Subcutaneous abdominal adipose tissue (tissue), 5 donors: ENCODE data around the gene MUC12.
"Not testable (repeated sequence)": the region's sequence is repeated elsewhere in the genome, so short reads cannot be mapped to it uniquely, and the experiment has no call there.

Experiments
- H3K27ac ChIP-seq: one replicate; pipeline ENCODE4 v1.7.0; 2013; ENCODE audit warnings: low read depth, mild to moderate bottlenecking, inconsistent platforms, low read length, moderate library complexity
- H3K27me3 ChIP-seq, 5 donors: one replicate each; pipeline ENCODE4 v1.7.0; 2013; ENCODE audit warnings: low read length in 5 of 5, inconsistent platforms in 1 of 5; ENCODE audit not compliant: control insufficient read depth in 5 of 5, insufficient read depth in 4 of 5
- H3K36me3 ChIP-seq, 5 donors: one replicate each; pipeline ENCODE4 v1.7.0; 2013; ENCODE audit warnings: low read length in 5 of 5; ENCODE audit not compliant: control insufficient read depth in 5 of 5, insufficient read depth in 5 of 5
- H3K4me1 ChIP-seq, 5 donors: one replicate each; pipeline ENCODE4 v1.7.0; 2013; ENCODE audit warnings: low read length in 5 of 5, mild to moderate bottlenecking in 3 of 5, moderate library complexity in 1 of 5; ENCODE audit not compliant: control insufficient read depth in 5 of 5, insufficient read depth in 5 of 5
- H3K4me3 ChIP-seq, 5 donors: one replicate each; pipeline ENCODE4 v1.7.0; 2013; ENCODE audit warnings: low read length in 5 of 5, low read depth in 1 of 5
- H3K9ac ChIP-seq, 5 donors: one replicate each; pipeline ENCODE4 v1.7.0; 2013; ENCODE audit warnings: low read length in 5 of 5, mild to moderate bottlenecking in 4 of 5, moderate library complexity in 3 of 5
- H3K9me3 ChIP-seq, 5 donors: one replicate each; pipeline ENCODE4 v1.7.0; 2013; ENCODE audit warnings: low read length in 5 of 5; ENCODE audit not compliant: control insufficient read depth in 5 of 5
- donor health status: healthy.
- donor health status: healthy.
- donor health status: healthy.
- donor health status: healthy.
- donor health status: healthy.

Gene MUC12

GRCh38 chr7:100969066-100969615 lies at the start of gene MUC12:
TSS of gene MUC12 (plus strand) at chr7:100969565. CDS start at chr7:100969623, 58 bp downstream.
- H3K27me3 ChIP-seq, result peaks cover 41 to 64% (median 56%) of the 10 kb centered on the region in 5 donors
- H3K27ac ChIP-seq, result no peak within 1 kb of the TSS
- no peak within 1 kb of the TSS for H3K4me3 ChIP-seq
- H3K36me3 ChIP-seq, result no peaks in the 10 kb centered on the region
- H3K9ac ChIP-seq, result no peak within 1 kb of the TSS
- H3K4me1 ChIP-seq, result peaks cover 0 to 16% (median 13%) of the 10 kb centered on the region in 5 donors
- H3K9me3 ChIP-seq, result peaks cover 0 to 2% (median 0%) of the 10 kb centered on the region in 5 donors

GRCh38 chr7:100919779-100920437 lies 49.5 kb upstream of the MUC12 start:
- H3K9ac ChIP-seq, H3K4me3 ChIP-seq, H3K27me3 ChIP-seq, H3K27ac ChIP-seq, H3K4me1 ChIP-seq, H3K36me3 ChIP-seq, H3K9me3 ChIP-seq: not testable (repeated sequence)

GRCh38 chr7:100921039-100921438 lies 48.3 kb upstream of the MUC12 start:
- no peak overlapping the region for H3K4me3 ChIP-seq
- no peak overlapping the region for H3K9ac ChIP-seq
- no peak overlapping the region for H3K27ac ChIP-seq
- H3K36me3 ChIP-seq, result no peaks in the 10 kb centered on the region
- H3K27me3 ChIP-seq, result no peaks in the 10 kb centered on the region
- peaks cover 0 to 2% (median 0%) of the 10 kb centered on the region in 5 donors for H3K9me3 ChIP-seq
- H3K4me1 ChIP-seq, result peaks cover 0 to 4% (median 0%) of the 10 kb centered on the region in 5 donors

- H3K4me1 ChIP-seq, H3K27ac ChIP-seq, H3K36me3 ChIP-seq, H3K27me3 ChIP-seq, H3K9me3 ChIP-seq, H3K9ac ChIP-seq, H3K4me3 ChIP-seq: not testable (repeated sequence)
These were observed 45.7 kb upstream of the MUC12 start for GRCh38 chr7:100923616-100924015.

- no peak overlapping the region for H3K9ac ChIP-seq
- H3K4me1 ChIP-seq, result no peaks in the 10 kb centered on the region
- H3K27ac ChIP-seq, result no peak overlapping the region
- H3K36me3 ChIP-seq, result no peaks in the 10 kb centered on the region
- no peak overlapping the region for H3K4me3 ChIP-seq
- H3K27me3 ChIP-seq, result peaks cover 0 to 2% (median 0%) of the 10 kb centered on the region in 5 donors
- peaks cover 0 to 5% (median 0%) of the 10 kb centered on the region in 5 donors for H3K9me3 ChIP-seq
These were observed 39.6 kb upstream of the MUC12 start for GRCh38 chr7:100929808-100930174.

- Histone ChIP-seq H3K36me3 (no peaks in the 10 kb centered on the region), H3K27ac (no peak overlapping the region), H3K9ac (no peak overlapping the region), H3K4me3 (no peak overlapping the region), H3K9me3 (peaks cover 0 to 5% (median 0%) of the 10 kb centered on the region in 5 donors), H3K27me3 (peaks cover 0 to 2% (median 0%) of the 10 kb centered on the region in 5 donors), H3K4me1 (no peaks in the 10 kb centered on the region)
These were observed 35.6 kb upstream of the MUC12 start for GRCh38 chr7:100933734-100934133.

- H3K4me1 ChIP-seq, H3K4me3 ChIP-seq, H3K36me3 ChIP-seq: not testable (repeated sequence)
These were observed 34.0 kb upstream of the MUC12 start for GRCh38 chr7:100935381-100935780.

GRCh38 chr7:100936167-100936566 lies 33.2 kb upstream of the MUC12 start:
- not testable (repeated sequence) for H3K4me1 ChIP-seq, H3K4me3 ChIP-seq, H3K9ac ChIP-seq, H3K27ac ChIP-seq, H3K36me3 ChIP-seq, H3K27me3 ChIP-seq
- peaks cover 0 to 15% (median 2%) of the 10 kb centered on the region in 5 donors for H3K9me3 ChIP-seq

More at GRCh38 chr7:100935381-100935780, 34.0 kb upstream of the MUC12 start:
- H3K9ac ChIP-seq, H3K27ac ChIP-seq, H3K27me3 ChIP-seq: not testable (repeated sequence)
- H3K9me3 ChIP-seq, result peaks cover 0 to 12% (median 2%) of the 10 kb centered on the region in 5 donors

GRCh38 chr7:100942045-100942774 lies 27.2 kb upstream of the MUC12 start:
- Histone ChIP-seq H3K4me1 (peaks cover 0 to 4% (median 0%) of the 10 kb centered on the region in 5 donors), H3K36me3 (no peaks in the 10 kb centered on the region), H3K9ac (no peak overlapping the region), H3K4me3 (no peak overlapping the region), H3K27ac (no peak overlapping the region), H3K9me3 (peaks cover 0 to 16% (median 4%) of the 10 kb centered on the region in 5 donors), H3K27me3 (peaks cover 0 to 10% (median 7%) of the 10 kb centered on the region in 5 donors)

GRCh38 chr7:100943693-100944092 lies 25.7 kb upstream of the MUC12 start:
- H3K27ac ChIP-seq, result no peak overlapping the region
- H3K36me3 ChIP-seq, result no peaks in the 10 kb centered on the region
- peaks cover 0 to 16% (median 4%) of the 10 kb centered on the region in 5 donors for H3K9me3 ChIP-seq
- H3K4me3 ChIP-seq, result no peak overlapping the region
- H3K27me3 ChIP-seq, result peaks cover 0 to 10% (median 7%) of the 10 kb centered on the region in 5 donors
- H3K4me1 ChIP-seq, result peaks cover 0 to 4% (median 0%) of the 10 kb centered on the region in 5 donors
- no peak overlapping the region for H3K9ac ChIP-seq
